IMR-90 (cell line): ENCODE measurements around the gene TASL. TPM values are rescaled to one million over a fixed set of nuclear protein-coding genes. Genes with fewer than 3 reads are reported as not detected.

Experiments used
- ATAC-seq: fragments of 200-7000 bp; cut with Tn5 transposase; 2 replicates; pipeline ENCODE4 v1.9.1; 2020; ENCODE audit warnings: low read depth, mild to moderate bottlenecking, moderate library complexity
- BruUV-seq: library from RNA; stranded (reverse); fragments of 400-500 nt; replicated peaks from 2 replicates; lab custom pipeline; 2021; lab: Mats Ljungman, UMichigan
- CTCF ChIA-PET: fragments of 300-600 bp; formaldehyde crosslinking; extraction: SDS; loops from one replicate; lab custom pipeline; 2021; ENCODE audit warnings: antibody characterized with exemption; lab: Yijun Ruan, JAX
- POLR2A ChIA-PET: fragments of 300-600 bp; sonication (Branson Sonifier 250); formaldehyde crosslinking; loops from one replicate; lab custom pipeline; 2022; ENCODE audit warnings: antibody characterized with exemption; ENCODE audit not compliant: unreplicated experiment; lab: Charles Lee
- DNase-seq: peaks from one replicate; pipeline ENCODE4 v3.0.0; 2013
- H2AFZ ChIP-seq: replicated peaks from 2 replicates; pipeline ENCODE3; 2013; ENCODE audit warnings: low read length, mild to moderate bottlenecking; ENCODE audit not compliant: poor library complexity
- H2AK5ac ChIP-seq: 2 replicates; pipeline ENCODE4 v1.6.1; 2013; ENCODE audit warnings: low read depth, low read length, inconsistent platforms
- H2AK9ac ChIP-seq: replicated peaks from 2 replicates; pipeline ENCODE3; 2013; ENCODE audit warnings: mild to moderate bottlenecking, low read depth, low read length, moderate library complexity; ENCODE audit not compliant: poor library complexity
- H2BK120ac ChIP-seq: 2 replicates; pipeline ENCODE4 v1.6.1; 2013; ENCODE audit warnings: low read depth, low read length, inconsistent platforms
- H2BK15ac ChIP-seq: 3 replicates; pipeline ENCODE4 v1.6.1; 2013; ENCODE audit warnings: low read depth, low read length, inconsistent platforms
- H2BK20ac ChIP-seq: 2 replicates; pipeline ENCODE4 v1.6.1; 2013; ENCODE audit warnings: low read depth, mild to moderate bottlenecking, inconsistent platforms, low read length, moderate library complexity
- H2BK5ac ChIP-seq: 2 replicates; pipeline ENCODE4 v1.6.1; 2013; ENCODE audit warnings: mild to moderate bottlenecking, low read depth, low read length, inconsistent platforms; ENCODE audit not compliant: poor library complexity, severe bottlenecking
- H3K14ac ChIP-seq: replicated peaks from 2 replicates; pipeline ENCODE4 v1.6.1; 2013; ENCODE audit warnings: low read depth, low read length, inconsistent platforms
- H3K18ac ChIP-seq: 2 replicates; pipeline ENCODE4 v1.6.1; 2013; ENCODE audit warnings: low read depth, low read length, control low read depth
- H3K23ac ChIP-seq: 2 replicates; pipeline ENCODE4 v1.6.1; 2013; ENCODE audit warnings: low read depth, low read length, inconsistent platforms
- H3K27ac ChIP-seq: 2 replicates; pipeline ENCODE4 v1.5.1; 2013; ENCODE audit warnings: mild to moderate bottlenecking, control low read depth, low read length; ENCODE audit not compliant: insufficient read depth
- H3K27me3 ChIP-seq: 2 replicates; pipeline ENCODE4 v1.6.1; 2013; ENCODE audit warnings: low read length; ENCODE audit not compliant: control insufficient read depth, insufficient read depth
- H3K36me3 ChIP-seq: 2 replicates; pipeline ENCODE4 v1.6.1; 2013; ENCODE audit warnings: low read length, mixed read lengths; ENCODE audit not compliant: control insufficient read depth, insufficient read depth
- H3K4ac ChIP-seq: 2 replicates; pipeline ENCODE4 v1.6.1; 2013; ENCODE audit warnings: low read depth, low read length, inconsistent platforms
- H3K4me1 ChIP-seq: 2 replicates; pipeline ENCODE4 v1.6.1; 2013; ENCODE audit warnings: low read length, mixed read lengths; ENCODE audit not compliant: control insufficient read depth, insufficient read depth
- H3K4me2 ChIP-seq: 2 replicates; pipeline ENCODE4 v1.6.1; 2013; ENCODE audit warnings: low read depth, mild to moderate bottlenecking, control low read depth, low read length, moderate library complexity
- H3K4me3 ChIP-seq: 2 replicates; pipeline ENCODE4 v1.5.1; 2013; ENCODE audit warnings: low read depth, mild to moderate bottlenecking, control low read depth, low read length, moderate library complexity; ENCODE audit not compliant: insufficient read depth
- H3K56ac ChIP-seq: 2 replicates; pipeline ENCODE4 v1.6.1; 2013; ENCODE audit warnings: low read length, inconsistent platforms; ENCODE audit not compliant: insufficient read depth; ENCODE audit errors: extremely low read depth
- H3K79me1 ChIP-seq, 2 experiments: 2 replicates each; pipeline ENCODE4 v1.6.1; 2013; ENCODE audit warnings: low read length in 2 of 2, inconsistent platforms in 1 of 2, low read depth in 1 of 2
- H3K9ac ChIP-seq: 2 replicates; pipeline ENCODE4 v1.6.1; 2013; ENCODE audit warnings: low read depth, low read length, control low read depth
- H3K9me1 ChIP-seq: 2 replicates; pipeline ENCODE4 v1.6.1; 2013; ENCODE audit warnings: low read length, inconsistent platforms; ENCODE audit not compliant: insufficient read depth
- H3K9me3 ChIP-seq: 2 replicates; pipeline ENCODE4 v1.6.1; 2013; ENCODE audit warnings: low read length; ENCODE audit not compliant: control insufficient read depth, insufficient read depth
- H4K20me1 ChIP-seq: 2 replicates; pipeline ENCODE4 v1.6.1; 2013; ENCODE audit warnings: low read length, inconsistent platforms; ENCODE audit not compliant: insufficient read depth
- H4K5ac ChIP-seq: 2 replicates; pipeline ENCODE4 v1.6.1; 2013; ENCODE audit warnings: mild to moderate bottlenecking, low read depth, low read length, control low read depth
- H4K8ac ChIP-seq, 2 experiments: 2 replicates each; pipeline ENCODE4 v1.6.1; 2013; ENCODE audit warnings: low read depth in 2 of 2, low read length in 2 of 2, control low read depth in 1 of 2, inconsistent platforms in 1 of 2
- H4K91ac ChIP-seq: 2 replicates; pipeline ENCODE4 v1.6.1; 2013; ENCODE audit warnings: low read depth, low read length, inconsistent platforms; ENCODE audit not compliant: insufficient read depth
- CTCF ChIP-seq: conservative IDR thresholded peaks from 2 replicates; pipeline ENCODE4 v1.5.1; 2012; ENCODE audit warnings: mild to moderate bottlenecking, low read depth, low read length, improper control_type of control experiment
- MXI1 ChIP-seq: IDR thresholded peaks from 2 replicates; pipeline ENCODE4 v1.6.1; 2012; ENCODE audit warnings: low read depth, mild to moderate bottlenecking, low read length, moderate library complexity, borderline replicate concordance
- NFE2L2 ChIP-seq: fragments of 150-350 bp; IDR thresholded peaks from 2 replicates; pipeline ENCODE4 v1.6.1; 2016; ENCODE audit warnings: low read depth, mild to moderate bottlenecking, low read length
- POLR2A ChIP-seq: IDR thresholded peaks from 2 replicates; pipeline ENCODE4 v1.6.1; 2012; ENCODE audit warnings: mild to moderate bottlenecking, low read depth, low read length
- RAD21 ChIP-seq: IDR thresholded peaks from 2 replicates; pipeline ENCODE4 v1.6.1; 2012; ENCODE audit warnings: low read length, improper control_type of control experiment
- SMC3 ChIP-seq: fragments of 150-350 bp; IDR thresholded peaks from 2 replicates; pipeline ENCODE4 v1.6.1; 2016; ENCODE audit warnings: low read depth, mild to moderate bottlenecking, antibody characterized with exemption, low read length, moderate library complexity
- WGBS, 2 experiments: methylation state at CpG; one replicate each; pipeline versions ENCODE4 v1.1.5 to v1.1.7; 2013; ENCODE audit warnings: missing lambda C conversion rate in 2 of 2; ENCODE audit not compliant: insufficient read length in 1 of 2; ENCODE audit errors: extremely low coverage in 2 of 2; 5-methylcytosine and 5-hydroxymethylcytosine counted together
- dilution Hi-C: fragments of 300-500 bp; cut with HindIII; formaldehyde crosslinking; loops from one replicate; pipeline ENCODE4 v1.14.3; 2018; ENCODE audit warnings: low sequenced_read_pairs; ENCODE audit not compliant: unreplicated experiment
- in situ Hi-C: fragments of 300-500 bp; cut with MboI; formaldehyde crosslinking; loops from 3 replicates; pipeline ENCODE4 v1.14.3; 2019; ENCODE audit warnings: low sequenced_read_pairs, inconsistent platforms, mixed read lengths
- intact Hi-C: fragments of 100-400 bp; cut with micrococcal nuclease; formaldehyde crosslinking; loops from 2 replicates; pipeline ENCODE4 v1.10.0; 2022
- polyA plus RNA-seq, 3 experiments: library from polyadenylated mRNA; depleted of rRNA; stranded (reverse); fragments of >200 nt; gene quantifications; 2 replicates each; pipeline ENCODE4 v1.2.3, GENCODE V29; 2012; ENCODE audit warnings: low replicate concordance in 1 of 3
- total RNA-seq: library from RNA; depleted of rRNA; stranded (reverse); fragments of >200 nt; gene quantifications from 2 replicates; pipeline ENCODE4 v1.2.3, GENCODE V29; 2012
- TF ChIP-seq, protein P1 (sequence below): fragments of 150-350 bp; IDR thresholded peaks from 2 replicates; pipeline ENCODE4 v1.6.1; 2017; ENCODE audit warnings: mild to moderate bottlenecking, antibody characterized with exemption, low read length, low read depth

Gene TASL
- total and polyA plus RNA-seq, 2 of the 4 experiments (the other 2 are of a cell fraction): not detected

DNA sequence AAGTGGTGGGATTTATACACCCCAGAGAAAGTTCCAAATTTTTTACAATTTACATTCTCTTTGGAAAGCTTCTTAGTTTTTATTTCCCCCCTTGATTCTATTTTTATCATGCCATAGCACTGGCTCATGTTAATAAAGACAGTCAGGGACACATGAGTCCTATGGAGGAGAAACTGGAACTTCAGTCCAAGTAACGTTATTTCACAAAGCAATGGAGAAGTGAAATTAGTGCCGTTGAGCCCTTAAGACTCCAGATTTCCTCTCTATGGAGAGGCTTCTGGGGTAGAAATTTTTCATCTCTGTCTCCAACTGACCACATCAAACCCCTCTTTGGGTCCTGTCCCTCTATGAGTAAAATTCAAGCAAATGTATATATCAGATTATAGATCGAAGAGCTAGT is 12.8 kb upstream of the TASL start:
- H3K4me1 ChIP-seq: no peaks in the 10 kb centered on the region
- no peak overlapping the region for H3K4me3 ChIP-seq
- no peak overlapping the region for H3K23ac ChIP-seq
- no peaks in the 10 kb centered on the region for H4K20me1 ChIP-seq
- no peaks in the 10 kb centered on the region for H3K9me3 ChIP-seq
- H2BK20ac ChIP-seq: no peak overlapping the region
- WGBS, 2 experiments: no CpG with 5 or more reads among the region's 3 CpGs
- no peak for TF ChIP-seq MXI1
- no peak for TF ChIP-seq POLR2A
- TF ChIP-seq NFE2L2: no peak
- no peak for TF ChIP-seq RAD21
- TF ChIP-seq, protein P1, sequence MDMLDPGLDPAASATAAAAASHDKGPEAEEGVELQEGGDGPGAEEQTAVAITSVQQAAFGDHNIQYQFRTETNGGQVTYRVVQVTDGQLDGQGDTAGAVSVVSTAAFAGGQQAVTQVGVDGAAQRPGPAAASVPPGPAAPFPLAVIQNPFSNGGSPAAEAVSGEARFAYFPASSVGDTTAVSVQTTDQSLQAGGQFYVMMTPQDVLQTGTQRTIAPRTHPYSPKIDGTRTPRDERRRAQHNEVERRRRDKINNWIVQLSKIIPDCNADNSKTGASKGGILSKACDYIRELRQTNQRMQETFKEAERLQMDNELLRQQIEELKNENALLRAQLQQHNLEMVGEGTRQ: no peak
- TF ChIP-seq SMC3: no peak
- TF ChIP-seq CTCF: no peak
- no peak overlapping the region for H2BK120ac ChIP-seq
- no peak overlapping the region for H4K5ac ChIP-seq
- H3K79me1 ChIP-seq: no peaks in the 10 kb centered on the region
- no peak for DNase-seq
- ATAC-seq: no peak
- no peak overlapping the region for H3K14ac ChIP-seq
- no peak overlapping the region for H3K56ac ChIP-seq
- no peak overlapping the region for H2AFZ ChIP-seq
- POLR2A ChIA-PET: no interaction called here
- CTCF ChIA-PET: no interaction called here
- no peaks in the 10 kb centered on the region for H3K27me3 ChIP-seq
- no peak overlapping the region for H4K91ac ChIP-seq
- dilution Hi-C loops: no loop called here
- intact Hi-C loops: no loop called here
- BruUV-seq: no TSS peak
- H3K4me2 ChIP-seq: no peak overlapping the region
- H4K8ac ChIP-seq: no peak overlapping the region
- no peaks in the 10 kb centered on the region for H3K36me3 ChIP-seq
- no peak overlapping the region for H2BK5ac ChIP-seq
- H3K18ac ChIP-seq: no peak overlapping the region
- no peak overlapping the region for H3K4ac ChIP-seq
- no peak overlapping the region for H2BK15ac ChIP-seq
- H3K27ac ChIP-seq: no peak overlapping the region
- H3K9ac ChIP-seq: no peak overlapping the region
- in situ Hi-C loops: no loop called here
- H3K9me1 ChIP-seq: no peaks in the 10 kb centered on the region
- no peak overlapping the region for H2AK5ac ChIP-seq
- H2AK9ac ChIP-seq: no peak overlapping the region
